K562 treated with DMSO at 1 percent for 4 hours (cell line): Measurements from ENCODE around the gene PMF1. TPM values are rescaled to one million over a fixed set of nuclear protein-coding genes. Genes with fewer than 3 reads are reported as not detected.

Experiments
- total RNA-seq: library from RNA; unstranded; fragments of 300-600 nt; gene quantifications from 2 replicates; pipeline ENCODE4 v1.2.3, GENCODE V29; 2022; ENCODE audit not compliant: insufficient read depth

The PMF1 gene
- total RNA-seq: 102 and 112 TPM in 2 replicates

GRCh38 chr1:156212833-156213643 lies at the start of gene PMF1:
TSS of gene PMF1 (plus strand) at chr1:156213007. CDS start at chr1:156213016, 9 bp downstream.

GRCh38 chr1:156193488-156194299 lies 19.1 kb upstream of the PMF1 start, which contains the start of gene SLC25A44:
TSS of gene SLC25A44 (plus strand) at chr1:156194104. CDS start at chr1:156199848, 5,744 bp downstream.

GRCh38 chr1:156241926-156242325 lies 29.1 kb downstream of the PMF1 start, which contains the start of gene BGLAP:
TSS of gene BGLAP (plus strand) at chr1:156242184. CDS start at chr1:156242232, 48 bp downstream.

GRCh38 chr1:156247460-156248322 lies 34.9 kb downstream of the PMF1 start, which contains the start of gene PAQR6:
TSS of gene PAQR6 (minus strand) at chr1:156248056. CDS start at chr1:156246731, 1,325 bp downstream.

GRCh38 chr1:156282479-156283222 lies 69.8 kb downstream of the PMF1 start, which contains the start of gene SMG5:
TSS of gene SMG5 (minus strand) at chr1:156282825. CDS start at chr1:156282680, 145 bp downstream.

GRCh38 chr1:156284112-156284511 lies 71.3 kb downstream of the PMF1 start, which contains the start of gene TMEM79:
TSS of gene TMEM79 (plus strand) at chr1:156284325. CDS start at chr1:156285227, 902 bp downstream.

Other genes with a start within 250 kb of the PMF1 start
- 104 and 108 TPM in 2 replicates for gene ARHGEF2, start 234.5 kb upstream of the PMF1 start, total RNA-seq
- gene SSR2, start 192.1 kb upstream of the PMF1 start, total RNA-seq: 376 and 423 TPM in 2 replicates
- gene UBQLN4, start 159.2 kb upstream of the PMF1 start, total RNA-seq: 36.2 and 40.5 TPM in 2 replicates
- 89.4 and 95.5 TPM in 2 replicates for gene LAMTOR2, start 158.2 kb upstream of the PMF1 start, total RNA-seq
- gene RAB25, start 151.8 kb upstream of the PMF1 start, total RNA-seq: 1.8 TPM in 1 of 2 replicates, not detected in the other
- gene MEX3A, start 130.5 kb upstream of the PMF1 start, total RNA-seq: 5.1 and 6.5 TPM in 2 replicates
- 328 and 359 TPM in 2 replicates for gene LMNA, start 98.3 kb upstream of the PMF1 start, total RNA-seq
- 0.45 and 0.68 TPM in 2 replicates for gene SEMA4A, start 59.4 kb upstream of the PMF1 start, total RNA-seq
- gene SLC25A44, start 18.9 kb upstream of the PMF1 start, total RNA-seq: 16.0 and 26.8 TPM in 2 replicates
- not detected in 2 replicates for gene BGLAP, start 29.2 kb downstream of the PMF1 start, total RNA-seq
- gene PAQR6, start 35.0 kb downstream of the PMF1 start, total RNA-seq: 2.5 and 5.7 TPM in 2 replicates
- 45.9 and 65.7 TPM in 2 replicates for gene SMG5, start 69.8 kb downstream of the PMF1 start, total RNA-seq
- gene TMEM79, start 71.3 kb downstream of the PMF1 start, total RNA-seq: 4.9 and 11.9 TPM in 2 replicates
- gene GLMP, start 82.7 kb downstream of the PMF1 start, total RNA-seq: 30.9 and 33.6 TPM in 2 replicates
- not detected in 2 replicates for gene VHLL, start 86.3 kb downstream of the PMF1 start, total RNA-seq
- 323 and 373 TPM in 2 replicates for gene CCT3, start 125.3 kb downstream of the PMF1 start, total RNA-seq
- not detected in 2 replicates for gene TSACC, start 125.5 kb downstream of the PMF1 start, total RNA-seq
- not detected in 2 replicates for gene RHBG, start 156.2 kb downstream of the PMF1 start, total RNA-seq